SK-N-SH (cell line): ENCODE results near the gene TULP1.

ENCODE experiments used
- EP300 ChIP-seq, 2 experiments: IDR thresholded peaks; 2 replicates each; pipeline versions ENCODE4 v1.4.0 to v1.6.1; 2012; ENCODE audit warnings: borderline replicate concordance in 1 of 2, low read depth in 1 of 2, low read length in 1 of 2
- EZH2phosphoT487 ChIP-seq: fragments of 200-600 bp; sonication (generic); IDR thresholded peaks from 2 replicates; pipeline ENCODE4 v1.6.1; 2017; ENCODE audit warnings: low read depth, mixed run types, mild to moderate bottlenecking, antibody characterized with exemption, moderate library complexity, borderline replicate concordance
- FOXJ3 ChIP-seq: sonication (generic); formaldehyde crosslinking; IDR thresholded peaks from 2 replicates; pipeline ENCODE4 v1.5.1; 2020; ENCODE audit warnings: mild to moderate bottlenecking, missing genetic modification reagents
- FOXM1 ChIP-seq: IDR thresholded peaks from 2 replicates; pipeline ENCODE4 v1.4.0; 2012; ENCODE audit warnings: low read depth, mild to moderate bottlenecking
- GABPA ChIP-seq: IDR thresholded peaks from 2 replicates; pipeline ENCODE4 v1.4.0; 2012; ENCODE audit warnings: low read depth, mild to moderate bottlenecking
- POLR2AphosphoS5 ChIP-seq: IDR thresholded peaks from 2 replicates; pipeline ENCODE4 v1.6.1; 2012; ENCODE audit warnings: low read depth, low read length
- RAD21 ChIP-seq: IDR thresholded peaks from 2 replicates; pipeline ENCODE4 v1.6.1; 2012; ENCODE audit warnings: mild to moderate bottlenecking, low read length
- RFX5 ChIP-seq: IDR thresholded peaks from 2 replicates; pipeline ENCODE4 v1.6.1; 2012; ENCODE audit warnings: mild to moderate bottlenecking, improper control_type of control experiment, low read length
- YY1 ChIP-seq: IDR thresholded peaks from 2 replicates; pipeline ENCODE4 v1.4.0; 2012; ENCODE audit warnings: low read depth, mild to moderate bottlenecking
- TF ChIP-seq, protein P1 (sequence below): fragments of 200-600 bp; sonication (generic); IDR thresholded peaks from 2 replicates; pipeline ENCODE4 v1.6.1; 2017; ENCODE audit warnings: antibody characterized with exemption, mild to moderate bottlenecking, moderate library complexity
- TF ChIP-seq, protein P2 (sequence below): IDR thresholded peaks from 2 replicates; pipeline ENCODE4 v1.6.1; 2012; ENCODE audit warnings: mild to moderate bottlenecking, low read depth, low read length, moderate library complexity
- TF ChIP-seq, protein P3 (sequence below): IDR thresholded peaks from 2 replicates; pipeline ENCODE4 v1.4.0; 2012; ENCODE audit warnings: low read depth, borderline replicate concordance
- TF ChIP-seq, protein P4 (sequence below): IDR thresholded peaks from 2 replicates; pipeline ENCODE4; 2012

DNA sequence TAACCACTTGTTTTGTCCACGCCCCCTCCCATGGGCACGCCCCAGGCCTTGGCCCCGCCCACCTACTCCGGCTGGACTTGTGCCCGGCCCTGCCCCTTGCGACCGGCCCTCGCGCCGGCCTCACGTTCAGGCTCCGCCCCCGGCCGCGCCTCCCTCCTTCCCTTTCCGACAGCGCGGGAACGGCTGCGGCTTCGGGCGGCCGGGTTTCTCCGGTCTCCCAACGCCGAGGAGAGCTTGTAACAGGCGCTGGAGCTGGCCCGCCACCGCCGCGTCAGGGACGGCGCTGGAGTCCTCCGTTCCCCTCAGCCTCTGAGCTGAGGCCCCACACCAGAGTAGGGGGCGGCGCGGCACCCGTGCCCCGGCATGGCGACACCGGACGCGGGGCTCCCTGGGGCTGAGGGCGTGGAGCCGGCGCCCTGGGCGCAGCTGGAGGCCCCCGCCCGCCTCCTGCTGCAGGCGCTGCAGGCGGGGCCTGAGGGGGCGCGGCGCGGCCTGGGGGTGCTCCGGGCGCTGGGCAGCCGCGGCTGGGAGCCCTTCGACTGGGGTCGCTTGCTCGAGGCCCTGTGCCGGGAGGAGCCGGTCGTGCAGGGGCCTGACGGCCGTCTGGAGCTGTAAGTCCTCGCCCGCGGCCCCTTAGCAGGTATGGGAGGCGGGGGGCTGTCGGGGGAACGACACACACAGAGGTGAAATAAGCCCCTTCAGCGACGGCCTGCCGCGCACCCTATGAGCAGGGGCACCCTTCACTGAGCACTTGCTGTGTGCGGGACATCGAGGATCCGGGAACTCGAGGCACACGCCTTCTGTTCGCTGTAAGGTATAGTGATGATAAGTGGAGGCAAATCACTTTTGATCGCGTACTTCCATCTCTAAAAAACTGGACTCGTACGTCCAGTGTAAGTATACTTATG lies 60.3 kb downstream of the TULP1 start, which contains the start of gene FANCE:
- TF ChIP-seq, protein P1, sequence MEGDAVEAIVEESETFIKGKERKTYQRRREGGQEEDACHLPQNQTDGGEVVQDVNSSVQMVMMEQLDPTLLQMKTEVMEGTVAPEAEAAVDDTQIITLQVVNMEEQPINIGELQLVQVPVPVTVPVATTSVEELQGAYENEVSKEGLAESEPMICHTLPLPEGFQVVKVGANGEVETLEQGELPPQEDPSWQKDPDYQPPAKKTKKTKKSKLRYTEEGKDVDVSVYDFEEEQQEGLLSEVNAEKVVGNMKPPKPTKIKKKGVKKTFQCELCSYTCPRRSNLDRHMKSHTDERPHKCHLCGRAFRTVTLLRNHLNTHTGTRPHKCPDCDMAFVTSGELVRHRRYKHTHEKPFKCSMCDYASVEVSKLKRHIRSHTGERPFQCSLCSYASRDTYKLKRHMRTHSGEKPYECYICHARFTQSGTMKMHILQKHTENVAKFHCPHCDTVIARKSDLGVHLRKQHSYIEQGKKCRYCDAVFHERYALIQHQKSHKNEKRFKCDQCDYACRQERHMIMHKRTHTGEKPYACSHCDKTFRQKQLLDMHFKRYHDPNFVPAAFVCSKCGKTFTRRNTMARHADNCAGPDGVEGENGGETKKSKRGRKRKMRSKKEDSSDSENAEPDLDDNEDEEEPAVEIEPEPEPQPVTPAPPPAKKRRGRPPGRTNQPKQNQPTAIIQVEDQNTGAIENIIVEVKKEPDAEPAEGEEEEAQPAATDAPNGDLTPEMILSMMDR = no peak
- no peak for TF ChIP-seq YY1
- no peak for TF ChIP-seq RAD21
- TF ChIP-seq, protein P2, sequence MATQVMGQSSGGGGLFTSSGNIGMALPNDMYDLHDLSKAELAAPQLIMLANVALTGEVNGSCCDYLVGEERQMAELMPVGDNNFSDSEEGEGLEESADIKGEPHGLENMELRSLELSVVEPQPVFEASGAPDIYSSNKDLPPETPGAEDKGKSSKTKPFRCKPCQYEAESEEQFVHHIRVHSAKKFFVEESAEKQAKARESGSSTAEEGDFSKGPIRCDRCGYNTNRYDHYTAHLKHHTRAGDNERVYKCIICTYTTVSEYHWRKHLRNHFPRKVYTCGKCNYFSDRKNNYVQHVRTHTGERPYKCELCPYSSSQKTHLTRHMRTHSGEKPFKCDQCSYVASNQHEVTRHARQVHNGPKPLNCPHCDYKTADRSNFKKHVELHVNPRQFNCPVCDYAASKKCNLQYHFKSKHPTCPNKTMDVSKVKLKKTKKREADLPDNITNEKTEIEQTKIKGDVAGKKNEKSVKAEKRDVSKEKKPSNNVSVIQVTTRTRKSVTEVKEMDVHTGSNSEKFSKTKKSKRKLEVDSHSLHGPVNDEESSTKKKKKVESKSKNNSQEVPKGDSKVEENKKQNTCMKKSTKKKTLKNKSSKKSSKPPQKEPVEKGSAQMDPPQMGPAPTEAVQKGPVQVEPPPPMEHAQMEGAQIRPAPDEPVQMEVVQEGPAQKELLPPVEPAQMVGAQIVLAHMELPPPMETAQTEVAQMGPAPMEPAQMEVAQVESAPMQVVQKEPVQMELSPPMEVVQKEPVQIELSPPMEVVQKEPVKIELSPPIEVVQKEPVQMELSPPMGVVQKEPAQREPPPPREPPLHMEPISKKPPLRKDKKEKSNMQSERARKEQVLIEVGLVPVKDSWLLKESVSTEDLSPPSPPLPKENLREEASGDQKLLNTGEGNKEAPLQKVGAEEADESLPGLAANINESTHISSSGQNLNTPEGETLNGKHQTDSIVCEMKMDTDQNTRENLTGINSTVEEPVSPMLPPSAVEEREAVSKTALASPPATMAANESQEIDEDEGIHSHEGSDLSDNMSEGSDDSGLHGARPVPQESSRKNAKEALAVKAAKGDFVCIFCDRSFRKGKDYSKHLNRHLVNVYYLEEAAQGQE = no peak
- TF ChIP-seq, protein P3, sequence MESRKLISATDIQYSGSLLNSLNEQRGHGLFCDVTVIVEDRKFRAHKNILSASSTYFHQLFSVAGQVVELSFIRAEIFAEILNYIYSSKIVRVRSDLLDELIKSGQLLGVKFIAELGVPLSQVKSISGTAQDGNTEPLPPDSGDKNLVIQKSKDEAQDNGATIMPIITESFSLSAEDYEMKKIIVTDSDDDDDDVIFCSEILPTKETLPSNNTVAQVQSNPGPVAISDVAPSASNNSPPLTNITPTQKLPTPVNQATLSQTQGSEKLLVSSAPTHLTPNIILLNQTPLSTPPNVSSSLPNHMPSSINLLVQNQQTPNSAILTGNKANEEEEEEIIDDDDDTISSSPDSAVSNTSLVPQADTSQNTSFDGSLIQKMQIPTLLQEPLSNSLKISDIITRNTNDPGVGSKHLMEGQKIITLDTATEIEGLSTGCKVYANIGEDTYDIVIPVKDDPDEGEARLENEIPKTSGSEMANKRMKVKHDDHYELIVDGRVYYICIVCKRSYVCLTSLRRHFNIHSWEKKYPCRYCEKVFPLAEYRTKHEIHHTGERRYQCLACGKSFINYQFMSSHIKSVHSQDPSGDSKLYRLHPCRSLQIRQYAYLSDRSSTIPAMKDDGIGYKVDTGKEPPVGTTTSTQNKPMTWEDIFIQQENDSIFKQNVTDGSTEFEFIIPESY = no peak
- TF ChIP-seq POLR2AphosphoS5 = no peak
- TF ChIP-seq EP300 (IDR thresholded peaks at IDR 0.05; ENCODE audit: borderline replicate concordance in 1 of 2, low read depth in 1 of 2, low read length in 1 of 2) = no peak
- TF ChIP-seq RFX5 = no peak
- no peak for TF ChIP-seq FOXJ3 (CRISPR knock-in tag)
- TF ChIP-seq, protein P4, sequence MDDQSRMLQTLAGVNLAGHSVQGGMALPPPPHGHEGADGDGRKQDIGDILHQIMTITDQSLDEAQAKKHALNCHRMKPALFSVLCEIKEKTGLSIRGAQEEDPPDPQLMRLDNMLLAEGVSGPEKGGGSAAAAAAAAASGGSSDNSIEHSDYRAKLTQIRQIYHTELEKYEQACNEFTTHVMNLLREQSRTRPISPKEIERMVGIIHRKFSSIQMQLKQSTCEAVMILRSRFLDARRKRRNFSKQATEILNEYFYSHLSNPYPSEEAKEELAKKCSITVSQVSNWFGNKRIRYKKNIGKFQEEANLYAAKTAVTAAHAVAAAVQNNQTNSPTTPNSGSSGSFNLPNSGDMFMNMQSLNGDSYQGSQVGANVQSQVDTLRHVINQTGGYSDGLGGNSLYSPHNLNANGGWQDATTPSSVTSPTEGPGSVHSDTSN = no peak
- TF ChIP-seq FOXM1 = no peak
- TF ChIP-seq EZH2phosphoT487 = no peak
- TF ChIP-seq GABPA = no peak
